NCI-H460 (cell line): ENCODE measurements around the gene STK32B. TPM values are rescaled to one million over a fixed set of nuclear protein-coding genes. Genes with fewer than 3 reads are reported as not detected.

Experiments used
- DNase-seq: peaks from one replicate; pipeline ENCODE4 v3.0.0-alpha.2; 2016; ENCODE audit warnings: low read depth; ENCODE audit errors: extremely low read depth
- total RNA-seq: library from RNA; depleted of rRNA; stranded (reverse); fragments of >200 nt; shearing (Covaris generic); gene quantifications from 2 replicates; pipeline ENCODE4 v1.2.3, GENCODE V29; 2014

STK32B gene
- total RNA-seq, 1 experiment from 2014 or later, result 1.5 TPM

- DNase-seq, result no peak
These were observed 438.0 kb downstream of the STK32B start for GRCh38 chr4:5489260-5489659.

- no peak for DNase-seq
These were observed 446.2 kb downstream of the STK32B start for GRCh38 chr4:5497489-5497888.

GRCh38 chr4:5500165-5500564, 448.9 kb downstream of the STK32B start:
- DNase-seq, result no peak

GRCh38 chr4:5503336-5503936, 452.2 kb downstream of the STK32B start:
- DNase-seq, result no peak

- DNase-seq, result no peak
These were observed 453.2 kb downstream of the STK32B start for GRCh38 chr4:5504486-5504885.

GRCh38 chr4:5510504-5510903, 459.2 kb downstream of the STK32B start:
- DNase-seq, result no peak

GRCh38 chr4:5511791-5512190, 460.5 kb downstream of the STK32B start:
- DNase-seq, result no peak

GRCh38 chr4:5515646-5516045, 464.4 kb downstream of the STK32B start:
- no peak for DNase-seq

- no peak for DNase-seq
These were observed 466.1 kb downstream of the STK32B start for GRCh38 chr4:5517372-5517771.

- DNase-seq, result no peak
These were observed 473.4 kb downstream of the STK32B start for GRCh38 chr4:5524446-5525299.

- DNase-seq, result no peak
These were observed 475.0 kb downstream of the STK32B start for GRCh38 chr4:5526080-5526846.

GRCh38 chr4:5527211-5527610, 475.9 kb downstream of the STK32B start:
- DNase-seq, result no peak

GRCh38 chr4:5528031-5528436, 476.8 kb downstream of the STK32B start:
- DNase-seq, result no peak

GRCh38 chr4:5532100-5532499, 480.8 kb downstream of the STK32B start:
- DNase-seq, result no peak

GRCh38 chr4:5539584-5539983, 488.3 kb downstream of the STK32B start:
- no peak for DNase-seq

GRCh38 chr4:5541169-5541568, 489.9 kb downstream of the STK32B start:
- no peak for DNase-seq

- DNase-seq, result no peak
These were observed 492.4 kb downstream of the STK32B start for GRCh38 chr4:5543681-5544080.

GRCh38 chr4:5544762-5545161, 493.5 kb downstream of the STK32B start:
- DNase-seq, result no peak

- DNase-seq, result no peak
These were observed 494.0 kb downstream of the STK32B start for GRCh38 chr4:5545271-5545670.

- no peak for DNase-seq
These were observed 496.5 kb downstream of the STK32B start for GRCh38 chr4:5547651-5548249.
